Liver (tissue), 9 donors: ENCODE data around the gene ATP6V1D. TPM values are rescaled to one million over a fixed set of nuclear protein-coding genes. Genes with fewer than 3 reads are reported as not detected.

Source experiments
- DNase-seq: peaks from one replicate; pipeline ENCODE4 v3.0.0-alpha.2; 2017; ENCODE audit warnings: low spot score
- H3K27ac ChIP-seq, 2 donors: one replicate each; pipeline ENCODE4 v1.7.0; 2013; ENCODE audit warnings: inconsistent platforms in 2 of 2, low read length in 2 of 2, control low read depth in 1 of 2, low read depth in 1 of 2, mild to moderate bottlenecking in 1 of 2
- H3K27me3 ChIP-seq, 4 donors: one replicate each; pipeline versions ENCODE4 v1.6.1 to v1.7.0; 2013; ENCODE audit warnings: low read length in 3 of 4, inconsistent platforms in 1 of 4, mild to moderate bottlenecking in 1 of 4, moderate library complexity in 1 of 4; ENCODE audit not compliant: control insufficient read depth in 4 of 4, insufficient read depth in 4 of 4
- H3K36me3 ChIP-seq, 4 donors: one replicate each; pipeline versions ENCODE4 v1.6.1 to v1.7.0; 2013; ENCODE audit warnings: low read length in 3 of 4, mild to moderate bottlenecking in 3 of 4, low read depth in 1 of 4, moderate library complexity in 1 of 4; ENCODE audit not compliant: control insufficient read depth in 4 of 4, insufficient read depth in 3 of 4
- H3K4me1 ChIP-seq, 4 donors: one replicate each; pipeline versions ENCODE4 v1.6.1 to v1.7.0; 2013; ENCODE audit warnings: low read length in 3 of 4, mild to moderate bottlenecking in 3 of 4, moderate library complexity in 1 of 4; ENCODE audit not compliant: control insufficient read depth in 4 of 4, insufficient read depth in 4 of 4
- H3K4me3 ChIP-seq, 3 donors: one replicate each; pipeline versions ENCODE4 v1.6.1 to v1.7.0; 2013; ENCODE audit warnings: low read length in 3 of 3, control low read depth in 1 of 3, low read depth in 1 of 3, mild to moderate bottlenecking in 1 of 3
- H3K9ac ChIP-seq, 2 donors: one replicate each; pipeline ENCODE4 v1.7.0; 2013; ENCODE audit warnings: low read length in 2 of 2, mild to moderate bottlenecking in 2 of 2, moderate library complexity in 2 of 2, control low read depth in 1 of 2, low read depth in 1 of 2
- H3K9me3 ChIP-seq, 4 donors: one replicate each; pipeline versions ENCODE4 v1.6.1 to v1.7.0; 2013; ENCODE audit warnings: low read length in 3 of 4; ENCODE audit not compliant: control insufficient read depth in 4 of 4
- ATF3 ChIP-seq: IDR thresholded peaks from 2 replicates; pipeline ENCODE4 v1.6.1; 2016; ENCODE audit warnings: antibody characterized with exemption
- CTCF ChIP-seq: fragments of 150-350 bp; IDR thresholded peaks from 2 replicates; pipeline ENCODE4 v1.5.1; 2017; ENCODE audit warnings: improper control_type of control experiment, low read depth, low read length; ENCODE audit not compliant: missing input control
- EGR1 ChIP-seq, 2 donors: IDR thresholded peaks; 2 replicates each; pipeline ENCODE4 v1.6.1; 2016 to 2018; ENCODE audit warnings: antibody characterized with exemption in 2 of 2, low read depth in 2 of 2
- FOXA1 ChIP-seq: IDR thresholded peaks from 2 replicates; pipeline ENCODE4 v1.6.1; 2016; ENCODE audit warnings: antibody characterized with exemption
- FOXA2 ChIP-seq: IDR thresholded peaks from 2 replicates; pipeline ENCODE4 v1.6.1; 2016; ENCODE audit warnings: antibody characterized with exemption
- GABPA ChIP-seq, 2 donors: IDR thresholded peaks in 1 of 2; conservative IDR thresholded peaks in 1 of 2; 2 replicates each; pipeline ENCODE4 v1.6.1; 2016; ENCODE audit warnings: antibody characterized with exemption in 2 of 2, mild to moderate bottlenecking in 1 of 2, moderate library complexity in 1 of 2
- HNF4A ChIP-seq, 2 donors: conservative IDR thresholded peaks; 2 replicates each; pipeline ENCODE4 v1.6.1; 2016; ENCODE audit warnings: antibody characterized with exemption in 2 of 2, mild to moderate bottlenecking in 2 of 2
- HNF4G ChIP-seq: IDR thresholded peaks from 2 replicates; pipeline ENCODE4 v1.6.1; 2016; ENCODE audit warnings: antibody characterized with exemption
- JUND ChIP-seq, 2 donors: IDR thresholded peaks; 2 replicates each; pipeline ENCODE4 v1.6.1; 2016; ENCODE audit warnings: antibody characterized with exemption in 2 of 2
- MAX ChIP-seq: IDR thresholded peaks from 2 replicates; pipeline ENCODE4 v1.6.1; 2016; ENCODE audit warnings: antibody characterized with exemption
- NR2F2 ChIP-seq: IDR thresholded peaks from 2 replicates; pipeline ENCODE4 v1.6.1; 2016; ENCODE audit warnings: antibody characterized with exemption
- RAD21 ChIP-seq, 2 donors: IDR thresholded peaks; 2 replicates each; pipeline ENCODE4 v1.6.1; 2016; ENCODE audit warnings: antibody characterized with exemption in 2 of 2, mild to moderate bottlenecking in 2 of 2
- REST ChIP-seq: IDR thresholded peaks from 2 replicates; pipeline ENCODE4 v1.6.1; 2016; ENCODE audit warnings: antibody characterized with exemption, mild to moderate bottlenecking
- SP1 ChIP-seq: IDR thresholded peaks from 2 replicates; pipeline ENCODE4 v1.6.1; 2018; ENCODE audit warnings: antibody characterized with exemption, mild to moderate bottlenecking
- TAF1 ChIP-seq: conservative IDR thresholded peaks from 2 replicates; pipeline ENCODE4 v1.6.1; 2016; ENCODE audit warnings: antibody characterized with exemption, mild to moderate bottlenecking
- YY1 ChIP-seq: IDR thresholded peaks from 2 replicates; pipeline ENCODE4 v1.6.1; 2016; ENCODE audit warnings: antibody characterized with exemption, mild to moderate bottlenecking
- ZBTB33 ChIP-seq: IDR thresholded peaks from 2 replicates; pipeline ENCODE4 v1.6.1; 2016; ENCODE audit warnings: antibody characterized with exemption
- WGBS: extraction: QIAGEN DNeasy Blood & Tissue Kit; methylation state at CpG from one replicate; pipeline ENCODE4 v1.1.7; 2013; 5-methylcytosine and 5-hydroxymethylcytosine counted together
- polyA plus RNA-seq, 2 donors: library from polyadenylated mRNA; stranded (reverse) in 1 of 2; unstranded in 1 of 2; fragments of 200-250 nt in 1 of 2; fragments of >200 nt in 1 of 2; fragmentation: Nextera tagmentation in 1 of 2; extraction: Ambion mirVana in 1 of 2; gene quantifications; one replicate each; pipeline versions ENCODE4 v1.2.1 to v1.2.3, GENCODE V29; 2013 to 2015
- total RNA-seq, 2 donors: library from RNA; depleted of rRNA; stranded (reverse); fragments of >200 nt; gene quantifications; one replicate each; pipeline ENCODE4 v1.2.3, GENCODE V29; 2014
- donor health status: healthy.
- donor health status: healthy.
- donor health status: healthy.
- donor health status: healthy.
- donor health status: healthy.

The ATP6V1D gene
- total and polyA plus RNA-seq, 4 donors: 22.6 to 53.2 (median 42.8) TPM

- no peak for DNase-seq
- no peaks in the 10 kb centered on the region for H3K4me1 ChIP-seq
- H3K9me3 ChIP-seq: no peaks in the 10 kb centered on the region
- TF ChIP-seq CTCF: no peak
- no peak for TF ChIP-seq FOXA1
- TF ChIP-seq JUND (IDR thresholded peaks at IDR 0.05): no peak
- no peak for TF ChIP-seq TAF1
- TF ChIP-seq HNF4A (conservative IDR thresholded peaks at IDR 0.05): no peak
- TF ChIP-seq REST: no peak
- no peak for TF ChIP-seq SP1
- TF ChIP-seq EGR1 (IDR thresholded peaks at IDR 0.05; ENCODE audit: low read depth in 2 of 2): no peak
- H3K27me3 ChIP-seq: no peaks in the 10 kb centered on the region
- H3K9ac ChIP-seq: no peak overlapping the region
- no peak overlapping the region for H3K27ac ChIP-seq
- 96% methylated on average over 5 of the region's 5 CpGs for WGBS
- H3K36me3 ChIP-seq: peaks cover 6 to 60% (median 47%) of the 10 kb centered on the region in 4 donors
- H3K4me3 ChIP-seq: no peak overlapping the region
Measured at GRCh38 chr14:67370830-67371229, 11.2 kb upstream of the ATP6V1D start.

GRCh38 chr14:67365476-67365875 lies 5.9 kb upstream of the ATP6V1D start:
- Histone ChIP-seq H3K4me1 (peaks cover 3 to 28% (median 22%) of the 10 kb centered on the region in 4 donors), H3K27me3 (no peaks in the 10 kb centered on the region), H3K9ac (no peak overlapping the region), H3K36me3 (peaks cover 8 to 41% (median 36%) of the 10 kb centered on the region in 4 donors), H3K4me3 (no peak overlapping the region), H3K9me3 (no peaks in the 10 kb centered on the region), H3K27ac (no peak overlapping the region)
- 96% methylated on average over 4 of the region's 4 CpGs for WGBS
- TF ChIP-seq ATF3 (no peak), JUND (IDR thresholded peaks at IDR 0.05) (no peak), HNF4G (no peak), YY1 (no peak), SP1 (no peak), TAF1 (no peak), GABPA (IDR thresholded peaks at IDR 0.05 in 1 of 2, conservative IDR thresholded peaks at IDR 0.05 in 1 of 2) (no peak), RAD21 (IDR thresholded peaks at IDR 0.05) (no peak), CTCF (no peak), NR2F2 (no peak), HNF4A (conservative IDR thresholded peaks at IDR 0.05) (no peak), ZBTB33 (no peak), MAX (no peak), FOXA2 (no peak)
- DNase-seq: no peak
